CD8-positive, alpha-beta memory T cell (primary cell): Measurements from ENCODE around the gene MANEAL. TPM values are rescaled to one million over a fixed set of nuclear protein-coding genes. Genes with fewer than 3 reads are reported as not detected.

ENCODE experiments used
- CTCF ChIA-PET: fragments of 350-600 bp; sonication (Branson Sonifier 250); formaldehyde crosslinking; loops from one replicate; lab custom pipeline; 2021; ENCODE audit warnings: antibody characterized with exemption; lab: Charles Lee
- POLR2A ChIA-PET: fragments of 350-600 bp; sonication (Branson Sonifier 250); formaldehyde crosslinking; loops from one replicate; lab custom pipeline; 2021; ENCODE audit warnings: antibody characterized with exemption; lab: Charles Lee
- DNase-seq, 5 donors: peaks; one replicate each; pipeline versions ENCODE4 v3.0.0 to v3.0.0-alpha.2; 2020 to 2022; ENCODE audit warnings: mixed read lengths in 1 of 5
- H3K27ac ChIP-seq: one replicate; pipeline ENCODE4 v1.7.0; 2013; ENCODE audit warnings: low read depth, mild to moderate bottlenecking, low read length, moderate library complexity
- H3K27me3 ChIP-seq: 2 replicates; pipeline ENCODE4 v1.7.0; 2013; ENCODE audit warnings: low read length, mild to moderate bottlenecking; ENCODE audit not compliant: insufficient read depth, poor library complexity, severe bottlenecking
- H3K36me3 ChIP-seq: 2 replicates; pipeline ENCODE4 v1.7.0; 2013; ENCODE audit warnings: mild to moderate bottlenecking, low read length, moderate library complexity; ENCODE audit not compliant: insufficient read depth
- H3K4me1 ChIP-seq: 2 replicates; pipeline ENCODE4 v1.7.0; 2013; ENCODE audit warnings: mild to moderate bottlenecking, low read length, moderate library complexity; ENCODE audit not compliant: insufficient read depth
- H3K4me3 ChIP-seq: 2 replicates; pipeline ENCODE4 v1.7.0; 2013; ENCODE audit warnings: mild to moderate bottlenecking, low read length
- H3K9me3 ChIP-seq: 2 replicates; pipeline ENCODE4 v1.7.0; 2013; ENCODE audit warnings: mild to moderate bottlenecking, low read length
- H3K27ac Mint-ChIP-seq, 8 donors: one replicate each; pipeline ENCODE4 v1.8.0; 2020 to 2021; ENCODE audit warnings: mixed read lengths in 8 of 8, mild to moderate bottlenecking in 6 of 8, inconsistent platforms in 3 of 8, moderate library complexity in 3 of 8
- H3K27me3 Mint-ChIP-seq, 2 donors: one replicate each; pipeline ENCODE4 v1.8.0; 2020 to 2021; ENCODE audit warnings: mixed read lengths in 2 of 2, mild to moderate bottlenecking in 1 of 2, moderate library complexity in 1 of 2
- H3K36me3 Mint-ChIP-seq, 3 donors: one replicate each; pipeline ENCODE4 v1.8.0; 2020 to 2021; ENCODE audit warnings: mixed read lengths in 3 of 3, inconsistent platforms in 1 of 3, mild to moderate bottlenecking in 1 of 3
- H3K4me1 Mint-ChIP-seq, 3 donors: one replicate each; pipeline ENCODE4 v1.8.0; 2020 to 2021; ENCODE audit warnings: mixed read lengths in 3 of 3, inconsistent platforms in 1 of 3, mild to moderate bottlenecking in 1 of 3
- H3K4me3 Mint-ChIP-seq, 7 donors: one replicate each; pipeline ENCODE4 v1.8.0; 2020 to 2021; ENCODE audit warnings: mixed read lengths in 7 of 7, mild to moderate bottlenecking in 6 of 7, moderate library complexity in 4 of 7, inconsistent platforms in 2 of 7
- H3K9me3 Mint-ChIP-seq, 5 donors: one replicate each; pipeline ENCODE4 v1.8.0; 2020 to 2022; ENCODE audit warnings: mixed read lengths in 5 of 5, mild to moderate bottlenecking in 3 of 5, moderate library complexity in 2 of 5, inconsistent platforms in 1 of 5
- polyA plus RNA-seq: library from polyadenylated mRNA; unstranded; fragments of 300-500 nt; fragmentation: Illumina TruSeq; gene quantifications from one replicate; pipeline ENCODE4 v1.2.3, GENCODE V29; 2021
- total RNA-seq, 2 experiments: library from RNA; stranded (reverse); gene quantifications; one replicate each; pipeline ENCODE4 v1.2.3, GENCODE V29; 2021

MANEAL gene
- total and polyA plus RNA-seq, 3 experiments from 2014 or later: 4.0 to 9.0 (median 8.0) TPM

DNA sequence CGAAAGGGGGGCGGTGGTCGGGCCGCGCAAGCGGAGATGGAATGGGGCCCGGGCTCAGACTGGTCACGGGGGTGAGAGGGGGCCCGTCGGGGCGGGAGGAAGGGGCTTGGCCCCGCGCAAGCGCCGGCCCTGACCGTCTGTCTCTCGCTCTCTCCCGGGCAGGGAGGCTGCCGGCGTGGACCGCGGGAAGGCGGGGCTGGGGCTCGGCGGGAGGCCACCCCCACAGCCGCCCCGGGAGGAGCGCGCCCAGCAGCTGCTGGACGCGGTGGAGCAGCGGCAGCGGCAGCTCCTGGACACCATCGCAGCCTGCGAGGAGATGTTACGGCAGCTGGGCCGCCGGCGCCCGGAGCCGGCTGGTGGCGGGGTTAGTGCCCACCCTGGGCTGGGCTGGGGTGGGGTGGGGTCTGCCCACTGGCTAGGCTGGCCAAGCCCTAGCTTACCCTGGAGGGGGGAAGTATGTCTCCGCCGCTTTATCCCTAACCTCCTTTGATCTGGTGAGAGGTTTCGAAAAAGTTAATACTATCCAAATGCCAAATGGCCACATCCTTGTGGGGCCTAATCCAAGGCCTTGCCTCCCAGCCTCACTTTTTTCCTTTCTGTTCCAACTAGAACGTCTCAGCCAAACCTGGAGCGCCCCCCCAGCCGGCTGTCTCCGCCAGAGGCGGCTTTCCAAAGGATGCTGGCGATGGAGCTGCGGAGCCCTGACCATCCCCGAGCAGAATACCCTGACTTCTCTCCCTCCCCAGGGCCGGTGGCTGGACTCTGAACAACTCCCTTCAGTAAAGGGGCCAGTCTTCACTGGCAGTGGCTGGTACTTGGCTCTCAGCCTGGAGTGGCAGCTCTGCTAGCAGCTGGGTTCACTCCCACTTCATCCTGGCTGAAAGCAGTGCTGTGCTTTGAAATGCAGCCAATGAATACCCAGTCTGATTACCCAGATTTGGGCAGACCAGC is 15.0 kb downstream of the MANEAL start:
- no peaks in the 10 kb centered on the region for H3K9me3 Mint-ChIP-seq
- Histone ChIP-seq H3K27ac (peak overlapping the region; percentile 87), H3K9me3 (no peaks in the 10 kb centered on the region), H3K27me3 (no peaks in the 10 kb centered on the region), H3K4me3 (peak overlapping the region; percentile 58), H3K4me1 (peaks cover 28% of the 10 kb centered on the region), H3K36me3 (peaks cover 31% of the 10 kb centered on the region)
- peaks cover 27 to 61% (median 40%) of the 10 kb centered on the region in 3 donors for H3K4me1 Mint-ChIP-seq
- peak overlapping the region; percentile 94 to 99 (median 94) for H3K4me3 Mint-ChIP-seq
- POLR2A ChIA-PET: interaction anchor here (0.7 to 2.1 kb wide), 5 partner anchors 8 to 330 kb away, joined by 3 to 11 read pairs (median 4); partner anchors contain the start of genes MTF1 and SF3A3
- H3K36me3 Mint-ChIP-seq: peaks cover 5 to 43% (median 6%) of the 10 kb centered on the region in 3 donors
- no peaks in the 10 kb centered on the region for H3K27me3 Mint-ChIP-seq
- CTCF ChIA-PET: interaction anchor here (0.6 to 2.3 kb wide), 8 partner anchors 9 to 1380 kb away, joined by 3 to 17 read pairs (median 3); partner anchors contain the start of genes MTF1 and SF3A3
- H3K27ac Mint-ChIP-seq: peak overlapping the region; percentile 95 to 100 (median 97)
- peak in 1 of 5 donors; percentile 51 for DNase-seq

DNA sequence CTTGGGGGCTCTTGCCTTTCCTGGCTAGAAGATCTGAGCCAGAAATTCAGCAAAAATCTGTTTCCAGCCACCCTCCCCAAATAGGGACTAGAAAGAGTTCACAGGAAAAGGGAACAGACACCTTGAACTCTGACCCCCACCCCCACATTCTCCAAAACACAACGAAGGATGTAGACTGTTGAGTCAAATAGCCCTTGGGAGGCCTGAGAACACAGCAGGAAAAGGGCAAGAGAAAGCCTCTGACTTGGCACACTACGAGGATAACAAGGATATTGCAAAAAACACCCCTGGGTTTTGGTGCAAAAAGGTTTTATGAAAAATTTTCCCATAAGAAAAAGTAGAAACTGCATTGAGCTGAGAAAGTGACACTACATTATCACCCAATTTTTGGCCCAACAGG is 16.3 kb downstream of the MANEAL start:
- H3K4me1 ChIP-seq: peaks cover 28% of the 10 kb centered on the region
- Mint-ChIP-seq H3K27me3 (no peaks in the 10 kb centered on the region), H3K27ac (peak overlapping the region in 4 of 8 donors; percentile 30 to 99 (median 75)), H3K9me3 (no peaks in the 10 kb centered on the region), H3K4me1 (peaks cover 24 to 52% (median 33%) of the 10 kb centered on the region in 3 donors), H3K36me3 (peaks cover 0 to 42% (median 6%) of the 10 kb centered on the region in 3 donors), H3K4me3 (peak overlapping the region in 5 of 7 donors; percentile 34 to 86 (median 63))
- no peak overlapping the region for H3K4me3 ChIP-seq
- H3K27me3 ChIP-seq: no peaks in the 10 kb centered on the region
- H3K9me3 ChIP-seq: no peaks in the 10 kb centered on the region
- POLR2A ChIA-PET: no interaction called here
- peaks cover 18% of the 10 kb centered on the region for H3K36me3 ChIP-seq
- no peak overlapping the region for H3K27ac ChIP-seq
- CTCF ChIA-PET: no interaction called here
- no peak for DNase-seq

DNA sequence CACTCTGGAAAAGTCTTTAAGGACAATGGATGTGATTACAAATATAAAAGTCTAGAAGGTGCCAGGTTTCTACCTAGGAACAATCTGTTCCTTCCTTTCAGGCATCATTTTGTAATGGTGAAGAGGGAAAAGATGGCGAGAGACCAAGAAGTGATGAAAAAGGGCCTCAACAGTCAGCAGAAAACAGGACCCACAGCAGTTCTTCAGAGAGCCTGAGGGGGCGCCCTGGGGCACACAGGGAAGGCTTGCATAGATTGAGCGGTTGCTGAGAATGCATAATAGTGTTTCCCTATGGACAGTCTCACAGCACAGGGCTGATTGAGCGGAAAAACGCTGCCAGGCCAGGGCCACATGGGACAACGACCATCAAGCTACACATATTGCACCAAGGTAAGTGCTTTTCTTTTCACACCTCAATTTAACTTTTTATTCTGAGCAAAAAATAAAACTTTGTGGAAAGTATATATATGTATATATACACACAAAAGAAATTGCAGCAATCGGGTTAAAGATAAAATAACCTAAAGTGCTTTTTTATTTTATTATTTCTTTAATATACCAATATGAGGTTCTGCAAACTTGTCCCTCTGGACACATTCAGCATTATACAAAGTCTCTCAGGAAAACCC is 17.5 kb downstream of the MANEAL start:
- POLR2A ChIA-PET: no interaction called here
- H3K4me3 ChIP-seq: no peak overlapping the region
- peaks cover 20% of the 10 kb centered on the region for H3K4me1 ChIP-seq
- peak; percentile 51 to 69 (median 55) for DNase-seq
- peaks cover 6% of the 10 kb centered on the region for H3K36me3 ChIP-seq
- peaks cover 0 to 43% (median 6%) of the 10 kb centered on the region in 3 donors for H3K36me3 Mint-ChIP-seq
- peak overlapping the region in 4 of 7 donors; percentile 5 to 81 (median 11) for H3K4me3 Mint-ChIP-seq
- no peak overlapping the region for H3K27ac ChIP-seq
- H3K9me3 Mint-ChIP-seq: no peaks in the 10 kb centered on the region
- CTCF ChIA-PET: interaction anchor here (0.9 to 1.7 kb wide), 2 partner anchors 12 to 40 kb away, joined by 3 to 4 read pairs; no protein-coding TSS in a partner anchor
- H3K27ac Mint-ChIP-seq: peak overlapping the region; percentile 30 to 99 (median 58)
- H3K9me3 ChIP-seq: no peaks in the 10 kb centered on the region
- no peaks in the 10 kb centered on the region for H3K27me3 ChIP-seq
- H3K27me3 Mint-ChIP-seq: no peaks in the 10 kb centered on the region
- peaks cover 22 to 41% (median 27%) of the 10 kb centered on the region in 3 donors for H3K4me1 Mint-ChIP-seq

DNA sequence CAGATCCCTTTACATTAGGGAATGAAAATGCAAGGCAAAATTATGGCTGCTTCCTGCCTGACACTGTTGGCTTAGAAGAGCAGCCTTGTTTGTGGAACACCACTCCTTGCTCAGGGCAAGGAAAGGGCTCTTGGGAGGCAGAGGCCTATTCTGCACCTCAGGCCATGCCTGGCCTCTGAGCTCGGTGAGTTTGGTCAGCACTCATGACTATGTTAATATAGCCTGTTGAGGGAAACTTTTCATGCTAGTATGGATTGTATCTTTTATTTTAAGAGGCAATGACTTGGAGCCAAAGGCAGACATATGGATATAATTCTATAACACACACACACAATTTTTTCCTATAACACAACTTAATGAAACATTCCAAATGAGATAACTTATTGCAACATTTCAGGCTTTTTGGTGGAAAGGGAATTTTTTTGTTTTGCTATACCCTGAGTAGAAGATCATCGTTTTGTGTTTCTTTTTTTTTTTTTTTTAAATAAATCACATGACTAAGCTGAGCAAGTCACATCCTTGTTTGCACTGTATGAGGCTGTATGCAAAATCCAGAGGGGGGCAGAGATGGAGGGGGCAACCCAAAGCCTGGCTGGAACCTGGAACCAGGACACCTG is 20.0 kb downstream of the MANEAL start:
- H3K27ac Mint-ChIP-seq: peak overlapping the region in 4 of 8 donors; percentile 24 to 57 (median 54)
- Histone ChIP-seq H3K9me3 (no peaks in the 10 kb centered on the region), H3K4me3 (no peak overlapping the region), H3K27ac (no peak overlapping the region), H3K4me1 (peaks cover 6% of the 10 kb centered on the region), H3K36me3 (no peaks in the 10 kb centered on the region), H3K27me3 (no peaks in the 10 kb centered on the region)
- ChIA-PET POLR2A (no interaction called here), CTCF (interaction anchor here (1.0 kb wide), 1 partner anchor 46 kb away, joined by 5 read pairs; the partner anchor contains the start of gene MTF1)
- no peaks in the 10 kb centered on the region for H3K9me3 Mint-ChIP-seq
- H3K36me3 Mint-ChIP-seq: peaks cover 0 to 48% (median 7%) of the 10 kb centered on the region in 3 donors
- no peak for DNase-seq
- peaks cover 13 to 23% (median 18%) of the 10 kb centered on the region in 3 donors for H3K4me1 Mint-ChIP-seq
- no peaks in the 10 kb centered on the region for H3K27me3 Mint-ChIP-seq
- peak overlapping the region in 1 of 7 donors; percentile 52 for H3K4me3 Mint-ChIP-seq

DNA sequence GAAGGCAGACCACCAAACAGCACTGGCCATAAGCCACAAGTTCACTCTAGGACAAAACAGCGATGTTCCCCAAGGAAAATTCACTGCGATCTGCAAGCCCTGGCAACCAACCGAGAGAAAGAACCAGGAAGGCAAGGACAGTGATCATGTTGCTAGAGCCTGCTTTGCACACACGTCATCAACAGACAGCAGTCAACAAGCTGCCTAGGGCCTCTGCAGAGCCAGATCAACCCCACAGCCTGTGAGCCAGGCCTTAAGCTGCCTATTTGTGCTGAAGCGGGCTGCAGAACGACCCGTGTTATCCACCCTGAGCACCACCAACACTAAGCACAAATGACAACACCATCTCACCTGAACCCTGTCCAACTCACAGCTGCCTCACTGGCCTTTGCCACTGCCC is 20.6 kb downstream of the MANEAL start:
- DNase-seq: no peak
- H3K4me1 Mint-ChIP-seq: peaks cover 7 to 17% (median 12%) of the 10 kb centered on the region in 3 donors
- H3K4me3 Mint-ChIP-seq: no peak overlapping the region
- ChIA-PET POLR2A (no interaction called here), CTCF (interaction anchor here (1.0 kb wide), 1 partner anchor 45 kb away, joined by 5 read pairs; the partner anchor contains the start of gene MTF1)
- H3K27ac Mint-ChIP-seq: peak overlapping the region in 1 of 8 donors; percentile 69
- H3K4me1 ChIP-seq: peaks cover under 1% of the 10 kb centered on the region
- no peak overlapping the region for H3K27ac ChIP-seq
- peaks cover 0 to 49% (median 7%) of the 10 kb centered on the region in 3 donors for H3K36me3 Mint-ChIP-seq
- H3K36me3 ChIP-seq: no peaks in the 10 kb centered on the region
- no peaks in the 10 kb centered on the region for H3K9me3 ChIP-seq
- H3K9me3 Mint-ChIP-seq: no peaks in the 10 kb centered on the region
- no peak overlapping the region for H3K4me3 ChIP-seq
- no peaks in the 10 kb centered on the region for H3K27me3 ChIP-seq
- H3K27me3 Mint-ChIP-seq: no peaks in the 10 kb centered on the region

GRCh38 chr1:37817481-37817880 is 23.8 kb downstream of the MANEAL start:
- Mint-ChIP-seq H3K4me3 (no peak overlapping the region), H3K4me1 (peaks cover 0 to 1% (median 0%) of the 10 kb centered on the region in 3 donors), H3K27ac (peak overlapping the region in 1 of 8 donors; percentile 29), H3K36me3 (peaks cover 0 to 75% (median 23%) of the 10 kb centered on the region in 3 donors), H3K27me3 (no peaks in the 10 kb centered on the region), H3K9me3 (no peaks in the 10 kb centered on the region)
- no peaks in the 10 kb centered on the region for H3K27me3 ChIP-seq
- no peaks in the 10 kb centered on the region for H3K4me1 ChIP-seq
- peaks cover 15% of the 10 kb centered on the region for H3K36me3 ChIP-seq
- H3K4me3 ChIP-seq: no peak overlapping the region
- no peak for DNase-seq
- ChIA-PET CTCF (interaction anchor here (0.8 kb wide), 1 partner anchor 8 kb away, joined by 3 read pairs; no protein-coding TSS in a partner anchor), POLR2A (interaction anchor here (1.0 kb wide), 1 partner anchor 9 kb away, joined by 3 read pairs; the partner anchor contains the start of genes C1orf122 and YRDC)
- H3K27ac ChIP-seq: no peak overlapping the region
- no peaks in the 10 kb centered on the region for H3K9me3 ChIP-seq

- no peaks in the 10 kb centered on the region for H3K9me3 Mint-ChIP-seq
- ChIA-PET CTCF (no interaction called here), POLR2A (no interaction called here)
- H3K27ac Mint-ChIP-seq: no peak overlapping the region
- no peak for DNase-seq
- Histone ChIP-seq H3K4me1 (no peaks in the 10 kb centered on the region), H3K4me3 (no peak overlapping the region), H3K9me3 (no peaks in the 10 kb centered on the region), H3K36me3 (peaks cover 23% of the 10 kb centered on the region), H3K27ac (no peak overlapping the region), H3K27me3 (no peaks in the 10 kb centered on the region)
- H3K36me3 Mint-ChIP-seq: peaks cover 0 to 74% (median 23%) of the 10 kb centered on the region in 3 donors
- H3K4me1 Mint-ChIP-seq: peaks cover 0 to 1% (median 0%) of the 10 kb centered on the region in 3 donors
- no peaks in the 10 kb centered on the region for H3K27me3 Mint-ChIP-seq
- no peak overlapping the region for H3K4me3 Mint-ChIP-seq
Measured at GRCh38 chr1:37821481-37821880, 27.8 kb downstream of the MANEAL start.
